CD4-positive, alpha-beta T cell treated with Interleukin-1 beta for 1 hour (primary cell): Measurements from ENCODE around the gene LCN9.

Experiments
- DNase-seq, 2 donors: peaks; one replicate each; pipeline ENCODE4 v3.0.0-alpha.2; 2020 to 2022

Gene LCN9

GRCh38 chr9:135701067-135701958 lies 38.2 kb downstream of the LCN9 start:
- no peak for DNase-seq

GRCh38 chr9:135701959-135702721 lies 39.0 kb downstream of the LCN9 start, which contains the start of gene KCNT1:
Gene KCNT1, plus strand, starts transcription at chr9:135702185. Its CDS starts 74 bp downstream, at chr9:135702259.
- peak; percentile 15 to 46 for DNase-seq

- DNase-seq: no peak
Observed at GRCh38 chr9:135703726-135704125, 40.6 kb downstream of the LCN9 start.

GRCh38 chr9:135704483-135704882 lies 41.4 kb downstream of the LCN9 start:
- no peak for DNase-seq

GRCh38 chr9:135705376-135705775 lies 42.3 kb downstream of the LCN9 start:
- no peak for DNase-seq

- no peak for DNase-seq
Observed at GRCh38 chr9:135706288-135706687, 43.2 kb downstream of the LCN9 start.

- no peak for DNase-seq
Observed at GRCh38 chr9:135707252-135708138, 44.4 kb downstream of the LCN9 start.

GRCh38 chr9:135708164-135708563 lies 45.1 kb downstream of the LCN9 start:
- DNase-seq: no peak

GRCh38 chr9:135711391-135711790 lies 48.3 kb downstream of the LCN9 start:
- DNase-seq: no peak

- no peak for DNase-seq
Observed at GRCh38 chr9:135711881-135712280, 48.8 kb downstream of the LCN9 start.

GRCh38 chr9:135712613-135713295 lies 49.6 kb downstream of the LCN9 start:
- no peak for DNase-seq

GRCh38 chr9:135714242-135715055 lies 51.3 kb downstream of the LCN9 start:
- no peak for DNase-seq

GRCh38 chr9:135715056-135715595 lies 52.0 kb downstream of the LCN9 start:
- DNase-seq: no peak

GRCh38 chr9:135716045-135716444 lies 52.9 kb downstream of the LCN9 start:
- no peak for DNase-seq
